ENCODE data around the gene WSB1. TPM values are rescaled to one million over a fixed set of nuclear protein-coding genes. Genes with fewer than 3 reads are reported as not detected.

The WSB1 gene
- total and polyA plus RNA-seq, 4 donors = 26.6 to 86.2 (median 45.8) TPM

- TF ChIP-seq REST (IDR thresholded peaks at IDR 0.05) = no peak
- no peak for TF ChIP-seq YY1 (IDR thresholded peaks at IDR 0.05)
Observed at GRCh38 chr17:27283751-27284150, 10.2 kb upstream of the WSB1 start (continued).

DNA sequence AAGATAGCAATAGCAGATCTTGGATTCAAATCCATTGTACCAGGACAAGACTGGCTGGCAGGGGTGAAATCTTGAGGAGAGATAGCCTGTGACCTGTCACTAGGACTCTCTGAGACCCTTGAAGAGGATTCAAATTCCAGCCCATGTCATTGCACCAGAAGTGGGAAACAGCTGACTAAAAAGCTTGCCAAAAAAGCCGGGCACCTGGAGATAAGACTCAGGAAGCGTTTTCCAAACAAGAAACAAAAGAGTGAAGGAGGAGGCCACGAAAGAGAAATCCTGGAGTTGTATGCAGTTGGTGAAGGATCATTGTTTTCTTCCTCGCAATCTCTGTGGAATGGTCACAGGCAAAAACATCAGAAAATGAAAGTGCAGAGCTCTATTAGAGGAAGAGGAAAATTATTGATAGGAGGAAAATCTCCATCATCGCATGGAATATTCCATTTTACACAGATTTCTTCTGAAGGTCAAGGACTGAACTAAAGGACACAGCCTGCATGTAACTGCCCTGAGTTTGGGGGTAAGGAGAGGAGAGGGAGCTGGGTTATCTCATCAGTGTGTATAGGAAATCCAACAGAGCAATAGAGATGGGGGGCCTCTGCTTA, 9.0 kb upstream of the WSB1 start:
- no peaks in the 10 kb centered on the region for H3K9me3 ChIP-seq (ENCODE audit: control insufficient read depth in 4 of 4, low read length in 3 of 4)
- H3K27me3 ChIP-seq (ENCODE audit: control insufficient read depth in 4 of 4, insufficient read depth in 4 of 4, low read length in 3 of 4) = no peaks in the 10 kb centered on the region
- DNase-seq (ENCODE audit: low spot score) = no peak
- no peak overlapping the region for H3K27ac ChIP-seq (ENCODE audit: low read depth in 1 of 2, low read length in 2 of 2)
- H3K9ac ChIP-seq (ENCODE audit: low read depth in 1 of 2, low read length in 2 of 2) = no peak overlapping the region
- TF ChIP-seq, protein P1, sequence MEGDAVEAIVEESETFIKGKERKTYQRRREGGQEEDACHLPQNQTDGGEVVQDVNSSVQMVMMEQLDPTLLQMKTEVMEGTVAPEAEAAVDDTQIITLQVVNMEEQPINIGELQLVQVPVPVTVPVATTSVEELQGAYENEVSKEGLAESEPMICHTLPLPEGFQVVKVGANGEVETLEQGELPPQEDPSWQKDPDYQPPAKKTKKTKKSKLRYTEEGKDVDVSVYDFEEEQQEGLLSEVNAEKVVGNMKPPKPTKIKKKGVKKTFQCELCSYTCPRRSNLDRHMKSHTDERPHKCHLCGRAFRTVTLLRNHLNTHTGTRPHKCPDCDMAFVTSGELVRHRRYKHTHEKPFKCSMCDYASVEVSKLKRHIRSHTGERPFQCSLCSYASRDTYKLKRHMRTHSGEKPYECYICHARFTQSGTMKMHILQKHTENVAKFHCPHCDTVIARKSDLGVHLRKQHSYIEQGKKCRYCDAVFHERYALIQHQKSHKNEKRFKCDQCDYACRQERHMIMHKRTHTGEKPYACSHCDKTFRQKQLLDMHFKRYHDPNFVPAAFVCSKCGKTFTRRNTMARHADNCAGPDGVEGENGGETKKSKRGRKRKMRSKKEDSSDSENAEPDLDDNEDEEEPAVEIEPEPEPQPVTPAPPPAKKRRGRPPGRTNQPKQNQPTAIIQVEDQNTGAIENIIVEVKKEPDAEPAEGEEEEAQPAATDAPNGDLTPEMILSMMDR (IDR thresholded peaks at IDR 0.05; ENCODE audit: low read depth, low read length, missing input control) = no peak
- no peak for TF ChIP-seq HNF4A (conservative IDR thresholded peaks at IDR 0.05)
- H3K4me3 ChIP-seq (ENCODE audit: low read depth in 1 of 3, low read length in 3 of 3) = no peak overlapping the region
- 40% methylated on average over 5 of the region's 5 CpGs for WGBS
- no peaks in the 10 kb centered on the region for H3K36me3 ChIP-seq (ENCODE audit: control insufficient read depth in 4 of 4, insufficient read depth in 3 of 4, low read depth in 1 of 4, low read length in 3 of 4)
- H3K4me1 ChIP-seq (ENCODE audit: control insufficient read depth in 4 of 4, insufficient read depth in 4 of 4, low read length in 3 of 4) = peaks cover 0 to 2% (median 0%) of the 10 kb centered on the region in 4 donors

- no peak overlapping the region for H3K27ac ChIP-seq (ENCODE audit: low read depth in 1 of 2, low read length in 2 of 2)
- 92% methylated on average over 2 of the region's 2 CpGs for WGBS
- no peak overlapping the region for H3K9ac ChIP-seq (ENCODE audit: low read depth in 1 of 2, low read length in 2 of 2)
- no peak overlapping the region for H3K4me3 ChIP-seq (ENCODE audit: low read depth in 1 of 3, low read length in 3 of 3)
- no peak for DNase-seq (ENCODE audit: low spot score)
- H3K36me3 ChIP-seq (ENCODE audit: control insufficient read depth in 4 of 4, insufficient read depth in 3 of 4, low read depth in 1 of 4, low read length in 3 of 4) = no peaks in the 10 kb centered on the region
- peaks cover 0 to 2% (median 0%) of the 10 kb centered on the region in 4 donors for H3K4me1 ChIP-seq (ENCODE audit: control insufficient read depth in 4 of 4, insufficient read depth in 4 of 4, low read length in 3 of 4)
- no peaks in the 10 kb centered on the region for H3K9me3 ChIP-seq (ENCODE audit: control insufficient read depth in 4 of 4, low read length in 3 of 4)
- no peaks in the 10 kb centered on the region for H3K27me3 ChIP-seq (ENCODE audit: control insufficient read depth in 4 of 4, insufficient read depth in 4 of 4, low read length in 3 of 4)
- TF ChIP-seq, protein P2, sequence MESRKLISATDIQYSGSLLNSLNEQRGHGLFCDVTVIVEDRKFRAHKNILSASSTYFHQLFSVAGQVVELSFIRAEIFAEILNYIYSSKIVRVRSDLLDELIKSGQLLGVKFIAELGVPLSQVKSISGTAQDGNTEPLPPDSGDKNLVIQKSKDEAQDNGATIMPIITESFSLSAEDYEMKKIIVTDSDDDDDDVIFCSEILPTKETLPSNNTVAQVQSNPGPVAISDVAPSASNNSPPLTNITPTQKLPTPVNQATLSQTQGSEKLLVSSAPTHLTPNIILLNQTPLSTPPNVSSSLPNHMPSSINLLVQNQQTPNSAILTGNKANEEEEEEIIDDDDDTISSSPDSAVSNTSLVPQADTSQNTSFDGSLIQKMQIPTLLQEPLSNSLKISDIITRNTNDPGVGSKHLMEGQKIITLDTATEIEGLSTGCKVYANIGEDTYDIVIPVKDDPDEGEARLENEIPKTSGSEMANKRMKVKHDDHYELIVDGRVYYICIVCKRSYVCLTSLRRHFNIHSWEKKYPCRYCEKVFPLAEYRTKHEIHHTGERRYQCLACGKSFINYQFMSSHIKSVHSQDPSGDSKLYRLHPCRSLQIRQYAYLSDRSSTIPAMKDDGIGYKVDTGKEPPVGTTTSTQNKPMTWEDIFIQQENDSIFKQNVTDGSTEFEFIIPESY (IDR thresholded peaks at IDR 0.05) = no peak
- TF ChIP-seq, protein P3, sequence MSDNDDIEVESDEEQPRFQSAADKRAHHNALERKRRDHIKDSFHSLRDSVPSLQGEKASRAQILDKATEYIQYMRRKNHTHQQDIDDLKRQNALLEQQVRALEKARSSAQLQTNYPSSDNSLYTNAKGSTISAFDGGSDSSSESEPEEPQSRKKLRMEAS (IDR thresholded peaks at IDR 0.05) = no peak
- TF ChIP-seq FOXA2 (IDR thresholded peaks at IDR 0.05) (no peak), SP1 (IDR thresholded peaks at IDR 0.05) (no peak)
Observed at GRCh38 chr17:27285516-27285915, 8.4 kb upstream of the WSB1 start.

Data from liver (tissue), 9 donors.